ENCODE data around the gene SLC36A3.

DNA sequence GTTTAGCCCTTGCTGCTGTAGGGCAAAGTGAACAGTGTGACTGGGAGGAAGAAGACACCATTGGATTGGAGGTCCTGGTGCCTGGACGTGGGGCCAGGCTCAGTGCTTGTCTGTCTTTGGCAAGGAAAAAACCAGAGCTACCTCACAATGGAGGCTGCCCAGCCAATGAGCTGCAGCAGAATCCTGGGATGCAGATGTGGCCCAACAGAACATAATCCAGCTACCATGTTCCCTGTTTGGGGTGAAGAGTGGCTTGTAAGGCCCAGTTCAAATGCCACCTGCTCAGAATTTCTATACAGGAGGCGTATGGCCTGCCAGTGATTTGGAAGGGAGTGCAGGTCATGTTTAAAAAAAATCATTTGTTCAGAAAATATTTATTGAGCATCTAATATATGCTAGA, at the start of gene SLC36A3:
- TF ChIP-seq, protein P1, sequence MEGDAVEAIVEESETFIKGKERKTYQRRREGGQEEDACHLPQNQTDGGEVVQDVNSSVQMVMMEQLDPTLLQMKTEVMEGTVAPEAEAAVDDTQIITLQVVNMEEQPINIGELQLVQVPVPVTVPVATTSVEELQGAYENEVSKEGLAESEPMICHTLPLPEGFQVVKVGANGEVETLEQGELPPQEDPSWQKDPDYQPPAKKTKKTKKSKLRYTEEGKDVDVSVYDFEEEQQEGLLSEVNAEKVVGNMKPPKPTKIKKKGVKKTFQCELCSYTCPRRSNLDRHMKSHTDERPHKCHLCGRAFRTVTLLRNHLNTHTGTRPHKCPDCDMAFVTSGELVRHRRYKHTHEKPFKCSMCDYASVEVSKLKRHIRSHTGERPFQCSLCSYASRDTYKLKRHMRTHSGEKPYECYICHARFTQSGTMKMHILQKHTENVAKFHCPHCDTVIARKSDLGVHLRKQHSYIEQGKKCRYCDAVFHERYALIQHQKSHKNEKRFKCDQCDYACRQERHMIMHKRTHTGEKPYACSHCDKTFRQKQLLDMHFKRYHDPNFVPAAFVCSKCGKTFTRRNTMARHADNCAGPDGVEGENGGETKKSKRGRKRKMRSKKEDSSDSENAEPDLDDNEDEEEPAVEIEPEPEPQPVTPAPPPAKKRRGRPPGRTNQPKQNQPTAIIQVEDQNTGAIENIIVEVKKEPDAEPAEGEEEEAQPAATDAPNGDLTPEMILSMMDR (IDR thresholded peaks at IDR 0.05), result no peak
- TF ChIP-seq POLR2AphosphoS5 (IDR thresholded peaks at IDR 0.05) (no peak), POLR2A (IDR thresholded peaks at IDR 0.05) (no peak), EP300 (IDR thresholded peaks at IDR 0.05) (no peak)

Data from gastroesophageal sphincter (tissue), 3 donors.